Measurements from ENCODE around the gene COL2A1.

The COL2A1 gene

DNA sequence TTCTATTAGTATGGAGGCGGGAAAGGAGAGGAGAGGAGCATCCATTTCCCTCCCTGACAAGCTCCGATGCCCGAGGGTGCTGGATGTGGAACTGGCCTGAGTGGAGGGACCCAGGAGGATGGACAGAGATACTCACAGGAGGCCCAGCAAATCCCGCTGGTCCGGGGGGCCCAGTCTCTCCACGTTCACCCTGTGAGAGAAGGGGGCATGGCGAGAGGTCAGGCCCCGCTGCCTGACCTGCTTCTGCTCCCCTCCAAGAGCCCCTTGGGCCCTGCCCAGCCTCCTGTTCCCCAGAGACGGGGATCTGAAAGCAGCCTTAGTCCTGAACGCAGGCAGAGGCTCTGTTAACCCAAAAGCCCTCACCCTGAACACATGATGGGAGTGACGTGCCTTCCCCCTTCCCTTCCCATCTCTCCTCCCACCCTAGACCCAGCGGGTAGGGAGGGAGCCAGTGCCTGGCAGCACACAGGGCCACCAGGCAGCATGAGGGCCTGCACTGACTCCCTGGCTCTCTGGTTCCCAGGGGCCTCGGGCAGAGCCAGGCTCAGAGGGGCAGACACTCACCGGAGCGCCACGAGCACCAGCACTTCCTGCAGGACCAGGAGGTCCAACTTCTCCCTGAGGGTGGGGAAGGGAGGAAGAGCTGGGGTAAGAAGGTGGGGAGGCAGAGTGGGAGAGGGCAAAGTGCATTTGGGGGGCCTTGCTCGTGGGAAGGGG is 23.3 kb downstream of the COL2A1 start:
- DNase-seq = no peak
- no peaks in the 10 kb centered on the region for H3K36me3 ChIP-seq
- no peaks in the 10 kb centered on the region for H3K9me3 ChIP-seq
- no peak overlapping the region for H3K4me3 ChIP-seq (ENCODE audit: low read depth, low read length)
- no peaks in the 10 kb centered on the region for H3K27me3 ChIP-seq
- TF ChIP-seq, protein P1, sequence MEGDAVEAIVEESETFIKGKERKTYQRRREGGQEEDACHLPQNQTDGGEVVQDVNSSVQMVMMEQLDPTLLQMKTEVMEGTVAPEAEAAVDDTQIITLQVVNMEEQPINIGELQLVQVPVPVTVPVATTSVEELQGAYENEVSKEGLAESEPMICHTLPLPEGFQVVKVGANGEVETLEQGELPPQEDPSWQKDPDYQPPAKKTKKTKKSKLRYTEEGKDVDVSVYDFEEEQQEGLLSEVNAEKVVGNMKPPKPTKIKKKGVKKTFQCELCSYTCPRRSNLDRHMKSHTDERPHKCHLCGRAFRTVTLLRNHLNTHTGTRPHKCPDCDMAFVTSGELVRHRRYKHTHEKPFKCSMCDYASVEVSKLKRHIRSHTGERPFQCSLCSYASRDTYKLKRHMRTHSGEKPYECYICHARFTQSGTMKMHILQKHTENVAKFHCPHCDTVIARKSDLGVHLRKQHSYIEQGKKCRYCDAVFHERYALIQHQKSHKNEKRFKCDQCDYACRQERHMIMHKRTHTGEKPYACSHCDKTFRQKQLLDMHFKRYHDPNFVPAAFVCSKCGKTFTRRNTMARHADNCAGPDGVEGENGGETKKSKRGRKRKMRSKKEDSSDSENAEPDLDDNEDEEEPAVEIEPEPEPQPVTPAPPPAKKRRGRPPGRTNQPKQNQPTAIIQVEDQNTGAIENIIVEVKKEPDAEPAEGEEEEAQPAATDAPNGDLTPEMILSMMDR (IDR thresholded peaks at IDR 0.05; ENCODE audit: low read depth, low read length) = no peak
- no peaks in the 10 kb centered on the region for H3K4me1 ChIP-seq

DNA sequence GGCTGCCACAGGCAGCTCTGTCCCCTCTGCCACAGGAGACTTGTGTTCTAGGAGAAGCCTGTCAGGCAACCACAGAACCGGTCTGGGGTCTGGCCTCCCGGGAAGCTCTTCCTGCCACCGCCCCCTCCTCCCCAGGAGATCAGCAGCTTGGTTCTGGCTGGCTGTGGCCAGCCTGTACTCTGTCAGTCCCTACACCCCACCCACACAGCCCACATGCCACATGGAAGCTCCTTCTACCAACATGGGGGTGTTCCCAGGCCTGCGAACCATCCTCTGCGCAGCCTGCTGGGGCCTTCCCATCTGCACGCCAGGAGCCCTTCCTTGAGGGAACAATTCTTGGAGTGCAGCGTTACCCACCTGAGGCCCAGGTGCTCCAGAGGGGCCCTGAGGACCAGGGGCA is 24.1 kb downstream of the COL2A1 start:
- no peaks in the 10 kb centered on the region for H3K36me3 ChIP-seq
- H3K27me3 ChIP-seq = no peaks in the 10 kb centered on the region
- no peak for DNase-seq
- TF ChIP-seq, protein P1 (IDR thresholded peaks at IDR 0.05; ENCODE audit: low read depth, low read length) = no peak
- H3K9me3 ChIP-seq = no peaks in the 10 kb centered on the region
- H3K4me1 ChIP-seq = no peaks in the 10 kb centered on the region
- no peak overlapping the region for H3K4me3 ChIP-seq (ENCODE audit: low read depth, low read length)

DNA sequence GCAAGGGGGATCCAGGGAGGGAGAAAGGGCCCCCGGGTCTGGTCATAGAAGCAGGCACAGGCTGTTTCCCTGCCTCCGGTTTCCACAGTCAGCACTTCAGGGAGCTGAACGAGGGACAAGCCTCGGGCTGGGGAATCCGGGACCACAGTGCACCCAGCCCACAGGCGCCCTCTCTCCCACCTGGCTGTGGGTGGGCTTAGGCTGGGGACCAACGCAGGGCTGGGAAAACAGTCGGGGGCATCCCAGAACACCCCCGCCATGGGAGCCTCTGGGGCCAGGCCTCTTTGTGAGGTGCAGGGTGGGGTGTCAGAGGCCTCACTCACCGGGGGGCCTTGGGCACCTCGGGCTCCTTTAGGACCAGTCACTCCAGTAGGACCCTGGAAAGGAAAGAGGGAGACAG is 24.6 kb downstream of the COL2A1 start:
- no peaks in the 10 kb centered on the region for H3K36me3 ChIP-seq
- no peak for DNase-seq
- H3K4me1 ChIP-seq = no peaks in the 10 kb centered on the region
- TF ChIP-seq, protein P1 (IDR thresholded peaks at IDR 0.05; ENCODE audit: low read depth, low read length) = no peak
- no peaks in the 10 kb centered on the region for H3K9me3 ChIP-seq
- H3K27me3 ChIP-seq = no peaks in the 10 kb centered on the region
- H3K4me3 ChIP-seq (ENCODE audit: low read depth, low read length) = no peak overlapping the region

DNA sequence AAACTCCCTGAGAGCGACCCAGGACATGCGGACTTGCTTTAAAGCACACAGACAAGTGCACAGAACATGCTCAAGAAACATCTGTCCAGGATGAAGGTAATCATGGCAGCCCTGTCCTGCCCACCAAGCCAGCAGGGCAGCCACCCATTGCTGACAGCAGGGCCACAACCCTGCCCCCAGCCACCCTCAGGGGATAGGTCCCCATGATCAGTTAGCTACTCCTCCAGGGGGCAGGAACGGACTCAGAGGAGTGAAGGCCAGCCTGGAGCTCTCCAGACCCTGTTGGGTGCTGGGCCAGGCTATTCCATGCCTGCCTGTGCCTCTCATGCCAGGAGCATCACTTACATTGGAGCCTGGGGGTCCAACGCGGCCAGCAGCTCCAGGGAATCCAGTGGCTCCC is 25.1 kb downstream of the COL2A1 start:
- TF ChIP-seq, protein P1 (IDR thresholded peaks at IDR 0.05; ENCODE audit: low read depth, low read length) = no peak
- Histone ChIP-seq H3K9me3 (no peaks in the 10 kb centered on the region), H3K27me3 (no peaks in the 10 kb centered on the region), H3K4me3 (ENCODE audit: low read depth, low read length) (no peak overlapping the region), H3K36me3 (no peaks in the 10 kb centered on the region), H3K4me1 (no peaks in the 10 kb centered on the region)
- no peak for DNase-seq

DNA sequence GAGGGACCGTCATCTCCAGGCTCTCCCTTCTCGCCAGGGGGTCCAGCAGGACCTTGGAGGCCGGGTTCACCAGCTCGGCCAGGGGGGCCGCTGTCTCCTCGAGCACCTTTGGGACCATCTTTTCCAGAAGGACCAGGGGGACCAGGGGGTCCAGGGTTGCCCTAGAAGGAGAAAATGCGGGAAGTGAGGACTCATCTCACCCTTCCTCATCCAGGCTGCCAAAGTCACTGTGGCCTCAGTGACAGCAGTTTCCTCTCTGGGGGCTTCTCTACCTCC is 25.7 kb downstream of the COL2A1 start:
- TF ChIP-seq, protein P1 (IDR thresholded peaks at IDR 0.05; ENCODE audit: low read depth, low read length) = no peak
- Histone ChIP-seq H3K4me3 (ENCODE audit: low read depth, low read length) (no peak overlapping the region), H3K9me3 (no peaks in the 10 kb centered on the region), H3K36me3 (no peaks in the 10 kb centered on the region), H3K4me1 (no peaks in the 10 kb centered on the region), H3K27me3 (no peaks in the 10 kb centered on the region)
- DNase-seq = no peak

DNA sequence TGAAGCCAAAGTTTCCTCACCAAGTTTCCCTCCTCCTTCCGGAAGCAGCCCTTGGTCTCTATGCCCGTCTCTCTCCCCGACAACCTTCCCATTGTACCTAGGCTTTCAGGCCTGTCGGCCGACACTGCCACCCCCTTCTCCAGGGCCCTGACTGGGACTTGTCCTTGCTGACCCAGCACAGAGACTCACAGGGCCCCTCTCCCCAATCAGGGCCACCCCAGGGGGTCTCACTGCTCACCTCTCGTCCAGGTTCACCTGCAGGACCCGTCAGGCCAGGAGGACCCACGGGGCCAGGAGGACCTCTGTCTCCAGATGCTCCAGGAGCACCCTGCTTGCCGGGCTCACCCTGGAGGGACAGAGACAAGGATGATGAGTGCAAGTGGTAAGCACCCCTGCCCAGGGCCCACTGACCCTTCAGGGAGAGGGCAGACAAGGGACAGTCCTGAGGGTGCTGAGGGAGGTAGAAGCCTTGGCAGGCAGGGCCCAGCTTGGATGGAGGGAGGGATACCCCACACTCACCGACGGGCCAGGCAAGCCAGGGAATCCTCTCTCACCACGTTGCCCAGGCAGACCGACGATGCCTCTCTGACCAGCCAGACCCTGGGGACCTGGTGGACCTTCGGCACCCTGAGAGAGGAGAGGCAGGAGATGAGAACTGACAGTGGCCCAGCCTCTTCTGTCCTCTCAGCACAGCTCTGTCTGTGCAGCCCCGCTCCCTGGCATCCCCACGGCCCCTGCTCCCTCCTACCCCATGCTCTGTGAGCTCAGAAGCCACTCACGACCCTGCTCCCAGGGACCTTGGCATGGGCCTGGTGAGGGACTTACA is 26.3 kb downstream of the COL2A1 start:
- no peaks in the 10 kb centered on the region for H3K36me3 ChIP-seq
- no peak for DNase-seq
- H3K9me3 ChIP-seq = no peaks in the 10 kb centered on the region
- TF ChIP-seq, protein P1 (IDR thresholded peaks at IDR 0.05; ENCODE audit: low read depth, low read length) = no peak
- H3K4me1 ChIP-seq = no peaks in the 10 kb centered on the region
- no peak overlapping the region for H3K4me3 ChIP-seq (ENCODE audit: low read depth, low read length)
- no peaks in the 10 kb centered on the region for H3K27me3 ChIP-seq
